GM21529 (cell line): ENCODE data around the gene ITPKC.
A peak's percentile ranks its signal among the peaks of the same experiment; 100 is the strongest.

Experiments used
- ATAC-seq: cut with Tn5 transposase; IDR thresholded peaks from one replicate; pipeline ENCODE4 v1.9.1; 2021; ENCODE audit not compliant: unreplicated experiment

The ITPKC gene

GRCh38 chr19:40716482-40717324, at the start of gene ITPKC, which contains the start of gene COQ8B:
ITPKC (plus strand) TSS chr19:40717112; CDS start chr19:40717136, 24 bp downstream.
COQ8B (minus strand) TSS chr19:40716886; CDS start chr19:40714632, 2,254 bp downstream.
- peak; percentile 67 for ATAC-seq

GRCh38 chr19:40667602-40668001, 49.3 kb upstream of the ITPKC start:
- no peak for ATAC-seq

DNA sequence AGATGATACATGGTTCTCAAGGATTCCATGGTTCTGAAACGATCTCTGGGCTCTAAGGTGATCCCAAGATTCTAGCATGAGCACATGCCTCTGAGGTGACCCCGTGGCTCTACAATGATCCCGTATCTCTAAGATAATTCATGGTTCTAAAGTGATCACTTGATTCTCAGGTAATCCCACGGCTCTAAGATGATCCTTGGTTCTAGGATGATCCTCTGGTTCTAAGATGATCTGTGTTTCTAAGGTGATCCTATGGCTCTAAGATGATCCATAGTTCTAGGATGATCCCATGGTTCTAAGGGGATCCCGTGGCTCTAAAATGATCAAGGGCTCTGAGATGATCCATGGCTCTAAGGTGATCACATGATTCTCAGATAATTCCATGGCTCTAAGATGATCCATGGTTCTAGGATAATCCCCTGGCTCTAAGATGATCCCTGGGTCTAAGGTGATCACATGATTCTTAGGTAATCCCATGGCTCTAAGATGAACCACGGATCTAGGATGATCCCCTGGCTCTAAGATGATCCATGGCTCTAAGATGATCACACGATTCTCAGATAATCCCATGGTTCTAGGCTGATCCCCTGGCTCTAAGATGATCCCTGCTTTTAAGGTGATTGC, 47.8 kb upstream of the ITPKC start:
- no peak for ATAC-seq

- no peak for ATAC-seq
These were observed 45.5 kb upstream of the ITPKC start for GRCh38 chr19:40671404-40671803.

- ATAC-seq: no peak
These were observed 44.9 kb upstream of the ITPKC start for GRCh38 chr19:40672038-40672437.

DNA sequence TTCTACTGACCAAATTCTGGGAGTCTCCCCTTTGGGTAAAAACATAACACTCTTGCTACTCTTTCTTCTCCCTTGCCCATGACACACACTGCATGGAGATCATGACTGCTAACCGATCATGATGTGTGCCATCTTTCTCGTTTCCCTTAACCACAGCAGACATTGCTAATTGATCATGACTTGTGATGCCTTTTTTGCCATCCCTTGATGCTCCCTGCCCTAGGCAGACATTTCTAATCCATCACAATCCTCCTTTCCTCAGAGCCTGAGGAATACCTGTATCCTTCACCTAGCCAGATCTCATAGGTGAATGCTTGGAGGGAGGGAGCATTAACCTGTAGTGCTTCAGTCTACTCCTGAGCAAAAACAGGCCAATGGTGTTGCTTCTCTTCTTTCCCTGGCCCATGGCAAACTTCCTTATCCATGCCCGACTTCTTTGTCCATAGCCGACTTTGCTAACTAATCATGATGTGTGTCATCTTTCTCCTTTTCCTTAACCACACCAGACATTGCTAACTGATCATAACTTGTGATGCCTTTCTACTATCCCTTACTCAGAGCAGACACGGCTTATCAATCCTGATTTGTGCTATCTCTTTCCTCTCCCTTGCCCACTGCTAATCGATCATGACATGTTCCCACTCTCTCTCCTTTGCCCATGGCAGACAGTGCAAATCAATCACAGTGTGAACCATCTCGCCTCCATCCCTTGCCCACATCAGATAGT, 44.2 kb upstream of the ITPKC start:
- ATAC-seq: no peak

- ATAC-seq: no peak
These were observed 43.5 kb upstream of the ITPKC start for GRCh38 chr19:40673397-40673796.

- no peak for ATAC-seq
These were observed 42.6 kb upstream of the ITPKC start for GRCh38 chr19:40674291-40674690.

GRCh38 chr19:40677156-40677555, 39.8 kb upstream of the ITPKC start:
- ATAC-seq: no peak

DNA sequence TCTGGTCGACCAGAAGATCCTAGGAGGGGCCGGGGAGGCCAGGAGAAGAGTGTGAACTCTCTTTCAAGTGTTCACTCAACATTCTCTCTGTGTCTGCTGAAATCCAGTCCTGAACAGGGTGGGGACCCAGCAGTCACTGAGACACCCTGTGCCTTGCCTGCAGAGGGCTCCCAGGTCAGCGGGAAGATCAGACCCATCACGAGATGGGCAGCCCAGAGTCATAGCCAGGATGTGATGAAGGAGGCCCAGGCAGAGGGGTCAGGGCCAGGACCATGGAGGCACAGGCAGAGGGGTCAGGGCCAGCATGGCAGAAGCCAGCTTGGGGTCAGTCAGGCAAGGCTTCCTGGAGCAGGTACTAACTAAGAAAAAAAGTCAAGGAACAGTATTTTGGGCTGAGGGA, 35.9 kb upstream of the ITPKC start:
- ATAC-seq: no peak

DNA sequence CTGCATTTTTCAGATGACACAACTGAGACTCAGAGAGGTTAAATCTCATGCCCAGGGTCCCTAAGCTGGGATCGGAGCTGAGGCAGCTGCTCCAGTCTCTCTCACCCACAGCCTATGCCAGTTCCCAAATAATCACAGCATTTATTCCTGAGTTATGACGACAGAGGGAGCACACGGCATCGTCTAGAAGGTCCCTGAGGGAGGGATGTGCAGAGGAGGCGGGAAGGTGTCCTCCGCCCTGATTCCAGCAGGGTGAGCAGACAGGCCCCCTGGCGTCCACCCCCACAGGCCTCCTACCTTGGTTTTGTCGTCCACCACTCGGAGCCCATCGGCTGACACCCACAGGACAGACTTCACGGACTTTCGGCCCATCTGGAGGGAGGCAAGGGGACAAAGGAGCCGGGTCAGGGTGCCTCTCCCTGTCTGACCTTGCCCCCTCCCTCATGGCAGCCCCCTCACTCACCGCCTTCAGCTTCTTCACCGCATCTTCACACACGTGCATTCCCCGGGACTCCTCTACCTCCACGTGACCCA, 34.4 kb upstream of the ITPKC start:
- ATAC-seq: no peak

GRCh38 chr19:40683437-40683836, 33.5 kb upstream of the ITPKC start:
- no peak for ATAC-seq

DNA sequence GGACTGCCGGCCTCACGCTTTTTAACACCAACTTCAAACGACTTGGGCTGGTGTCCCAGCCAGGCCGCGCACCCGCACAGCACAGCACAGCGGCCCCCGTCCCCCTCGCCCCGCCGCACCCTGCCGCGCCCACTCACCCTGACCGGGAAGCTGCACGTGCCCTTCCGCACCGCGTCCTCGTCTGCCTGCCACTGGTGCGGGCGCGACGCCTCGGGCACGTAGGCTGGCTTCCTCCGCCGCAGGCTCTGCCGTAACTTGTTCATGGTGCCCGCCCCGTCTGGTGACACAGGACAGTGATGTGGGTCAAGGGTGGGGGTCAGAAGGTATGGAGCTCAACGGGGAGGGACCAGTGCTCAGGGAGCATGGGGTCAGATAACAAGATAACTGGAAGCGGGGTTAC, 32.6 kb upstream of the ITPKC start:
- no peak for ATAC-seq

- no peak for ATAC-seq
These were observed 31.8 kb upstream of the ITPKC start for GRCh38 chr19:40685016-40685526.

DNA sequence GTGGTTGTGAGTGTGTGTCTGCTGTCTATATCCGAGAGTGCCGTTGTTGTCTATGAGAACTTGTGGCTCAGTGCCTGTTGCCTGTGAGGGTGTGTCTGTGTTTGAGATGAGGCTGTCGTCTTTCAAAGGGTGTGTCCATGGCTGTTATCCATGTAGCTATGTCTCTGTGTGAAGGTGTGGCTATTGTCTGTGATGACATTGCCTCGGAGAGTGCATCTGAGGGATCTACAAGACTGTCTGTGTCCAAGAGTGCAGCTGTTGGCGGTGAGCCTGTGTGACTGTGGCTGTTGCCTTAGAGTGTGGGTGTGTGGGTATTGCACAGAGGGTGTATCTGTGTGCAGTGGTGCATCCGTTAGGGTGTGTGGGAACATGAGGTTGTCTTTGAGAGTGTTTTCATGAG, 31.3 kb upstream of the ITPKC start:
- no peak for ATAC-seq

GRCh38 chr19:40686882-40687524, 29.9 kb upstream of the ITPKC start:
- no peak for ATAC-seq

GRCh38 chr19:40687525-40688016, 29.3 kb upstream of the ITPKC start:
- no peak for ATAC-seq

GRCh38 chr19:40688309-40688708, 28.6 kb upstream of the ITPKC start:
- ATAC-seq: no peak

- ATAC-seq: no peak
These were observed 27.9 kb upstream of the ITPKC start for GRCh38 chr19:40688987-40689338.

GRCh38 chr19:40689339-40690049, 27.4 kb upstream of the ITPKC start:
- ATAC-seq: no peak
